ENCODE measurements around the gene ARL17B.
"Not testable (repeated sequence)": the region's sequence is repeated elsewhere in the genome, so short reads cannot be mapped to it uniquely, and the experiment has no call there.

Gene ARL17B

DNA sequence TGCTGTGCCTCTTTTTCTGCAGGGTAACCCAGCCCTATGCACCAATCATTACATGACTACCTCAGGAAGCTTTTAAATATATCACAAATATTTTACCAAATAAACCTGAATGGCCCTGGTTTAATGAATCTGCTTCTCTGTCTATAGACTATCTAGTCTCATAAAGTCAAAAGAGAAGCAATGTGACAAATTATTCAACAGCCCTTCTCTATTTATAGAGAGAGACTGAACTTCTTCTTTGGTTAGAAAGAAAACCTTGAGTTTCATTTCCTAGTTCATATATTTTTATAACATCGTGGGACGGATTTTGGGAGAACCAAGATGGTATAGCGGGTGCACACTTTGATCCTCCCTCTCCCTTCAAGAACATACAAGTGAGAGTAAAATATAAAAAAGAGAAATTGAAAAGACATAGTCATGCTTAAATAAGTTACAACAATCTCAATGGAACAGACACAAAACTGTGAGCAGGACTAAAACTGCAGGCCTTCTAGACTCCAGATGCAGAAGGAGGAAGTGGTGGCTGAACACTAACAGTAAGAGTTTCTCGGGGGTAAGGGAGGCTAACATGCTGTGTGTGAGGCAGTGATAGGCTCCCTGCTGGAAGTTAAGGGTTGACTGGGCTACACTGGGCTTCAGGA lies 70.5 kb downstream of the ARL17B start:
- not testable (repeated sequence) for DNase-seq (ENCODE audit: low read depth in 3 of 3)

DNA sequence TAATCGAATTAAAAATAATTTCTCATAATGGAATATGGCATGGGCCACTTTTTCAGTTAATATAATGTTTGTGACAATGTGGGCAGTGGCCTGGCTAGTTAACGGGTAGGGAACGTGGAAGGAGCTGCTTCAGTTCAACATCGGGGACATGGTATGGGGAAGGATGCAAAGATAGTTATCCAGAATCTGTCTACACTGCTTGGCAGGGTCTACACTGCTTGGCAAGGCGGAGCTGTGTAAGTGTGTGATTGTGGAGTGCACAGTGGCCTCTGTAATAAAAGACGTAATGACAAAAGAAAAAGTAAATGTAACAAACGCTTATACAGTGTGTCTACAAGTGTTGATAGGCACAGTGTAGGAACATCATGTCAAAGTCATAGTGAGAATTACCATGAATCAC lies 74.0 kb downstream of the ARL17B start:
- DNase-seq (ENCODE audit: low read depth in 3 of 3): not testable (repeated sequence)

DNA sequence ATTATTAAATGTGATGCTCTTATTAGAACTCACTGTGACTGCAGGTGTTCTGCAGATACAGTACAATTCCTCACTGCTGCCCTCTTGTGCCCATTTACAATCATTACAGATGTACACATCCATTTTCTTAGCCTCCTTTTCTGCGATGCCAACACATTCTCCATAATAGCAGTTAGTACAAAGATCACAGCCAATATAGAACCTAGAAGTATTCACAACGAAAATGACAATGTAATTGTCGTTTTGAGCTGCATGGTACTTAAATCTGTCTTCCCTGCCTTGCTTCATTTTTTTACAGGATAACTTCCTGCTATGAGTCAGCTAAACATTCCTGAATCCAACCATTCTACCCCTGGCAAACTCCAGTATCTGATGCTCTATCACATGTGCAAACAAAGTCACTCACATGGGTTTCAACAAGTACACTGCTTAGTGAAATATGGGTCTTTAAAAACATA lies 74.8 kb downstream of the ARL17B start:
- peak; percentile 32 to 72 (median 44) for DNase-seq (ENCODE audit: low read depth in 3 of 3)

DNA sequence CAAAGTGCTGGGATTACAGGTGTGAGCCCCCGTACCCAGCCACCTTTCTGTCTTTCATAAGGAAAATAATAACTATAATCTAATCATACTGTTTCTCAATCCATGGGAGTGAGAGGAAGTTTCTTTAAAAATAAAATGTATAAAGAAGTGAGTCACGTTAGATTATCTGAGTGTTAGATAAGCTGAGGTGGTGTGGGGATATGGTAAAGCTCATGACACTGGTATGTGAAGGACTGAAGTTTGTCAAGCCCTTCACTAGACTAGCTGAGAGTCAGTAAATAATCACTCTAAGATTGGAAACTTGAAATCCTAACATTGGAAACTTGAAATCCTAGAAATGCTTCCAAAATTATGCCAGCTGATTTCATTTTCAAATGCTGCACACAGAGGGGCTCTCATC lies 76.1 kb downstream of the ARL17B start:
- DNase-seq (ENCODE audit: low read depth in 3 of 3): not testable (repeated sequence)

DNA sequence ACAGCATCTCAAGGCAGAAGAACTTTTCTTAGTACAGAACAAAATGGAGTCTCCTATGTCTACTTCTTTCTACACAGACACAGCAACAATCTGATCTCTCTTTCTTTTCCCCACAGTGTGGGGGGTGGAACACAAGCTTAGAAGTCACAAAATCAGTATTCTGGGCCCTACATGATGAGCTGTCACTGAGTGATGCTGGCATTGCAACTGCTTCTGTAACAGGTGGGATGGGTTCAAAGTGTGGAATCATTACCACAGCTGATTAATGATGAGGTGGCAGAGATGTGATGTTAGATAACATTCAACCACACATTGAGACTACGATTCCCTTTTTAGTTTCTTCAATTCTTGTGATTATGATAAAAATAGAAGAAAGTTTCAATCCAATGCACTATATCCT lies 77.1 kb downstream of the ARL17B start:
- peak; percentile 45 to 60 (median 46) for DNase-seq (ENCODE audit: low read depth in 3 of 3)

DNA sequence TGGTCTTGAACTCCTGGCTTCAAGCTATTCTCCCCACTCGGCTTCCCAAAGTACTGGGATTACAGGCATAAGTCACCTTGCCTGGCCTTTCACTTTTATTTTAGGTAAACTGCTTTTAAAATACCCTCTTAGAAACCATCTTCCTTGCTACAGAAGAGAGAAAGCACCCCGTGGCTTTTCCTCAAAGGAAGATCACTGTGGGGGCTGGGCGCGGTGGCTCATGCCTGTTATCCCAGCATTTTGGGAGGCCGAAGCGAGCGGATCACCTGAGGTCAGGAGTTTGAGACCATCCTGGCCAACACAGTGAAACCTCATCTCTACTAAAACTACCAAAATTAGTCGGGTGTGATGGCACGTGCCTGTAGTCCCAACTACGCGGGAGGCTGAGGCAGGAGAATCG lies 78.9 kb downstream of the ARL17B start:
- not testable (repeated sequence) for DNase-seq (ENCODE audit: low read depth in 3 of 3)

DNA sequence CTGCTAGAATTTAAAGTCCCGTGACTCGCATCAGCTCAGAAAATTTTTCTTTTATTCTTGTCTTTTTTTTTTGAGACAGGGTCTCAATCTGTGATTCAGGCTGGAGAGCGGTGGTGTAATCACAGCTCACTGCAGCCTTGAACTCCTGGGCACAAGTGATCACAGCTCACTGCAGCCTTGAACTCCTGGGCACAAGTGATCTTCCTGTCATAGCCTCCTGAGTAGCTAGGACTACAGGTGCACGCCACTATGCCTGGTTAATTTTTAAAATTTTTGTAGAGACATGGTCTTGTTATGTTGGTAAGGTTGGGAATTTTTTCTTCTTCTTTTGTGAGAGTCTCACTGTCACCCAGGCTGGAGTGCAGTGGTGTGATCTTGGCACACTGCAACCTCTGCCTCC lies 80.2 kb downstream of the ARL17B start:
- not testable (repeated sequence) for DNase-seq (ENCODE audit: low read depth in 3 of 3)

DNA sequence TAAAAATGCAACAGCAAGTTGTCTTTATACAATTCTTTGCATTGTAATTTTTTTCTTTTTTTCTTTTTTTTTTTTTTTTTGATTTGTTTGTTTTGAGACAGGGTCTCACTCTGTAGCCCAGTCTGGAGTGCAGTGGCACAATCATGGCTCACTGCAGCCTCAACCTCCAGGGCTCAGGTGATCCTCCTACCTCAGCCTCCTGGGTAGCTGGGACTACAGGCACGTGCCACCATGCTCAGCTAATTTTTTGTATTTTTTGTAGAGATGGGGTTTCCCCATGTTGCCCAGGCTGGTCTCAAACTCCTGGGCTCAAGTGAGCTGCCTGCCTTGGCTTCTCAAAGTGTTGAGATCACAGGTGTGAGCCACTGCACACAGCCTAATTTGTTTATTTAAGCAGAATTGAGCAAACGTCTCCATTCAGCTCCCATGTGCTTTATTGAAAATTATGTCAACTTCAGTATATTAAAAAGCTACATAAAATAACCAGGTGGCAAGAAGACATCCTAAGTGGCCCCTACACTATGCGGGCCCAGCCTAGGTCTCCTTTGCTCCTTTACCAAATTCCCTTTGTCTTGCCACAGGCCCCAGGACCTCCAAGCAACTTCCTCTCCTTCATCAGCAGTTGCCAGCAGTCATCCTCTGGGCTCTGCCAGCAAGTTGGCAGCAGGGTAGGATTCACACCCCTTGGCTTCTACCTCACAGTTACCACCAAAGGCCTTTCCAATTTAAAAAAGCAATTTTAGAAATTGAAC lies 84.7 kb downstream of the ARL17B start:
- DNase-seq (ENCODE audit: low read depth in 3 of 3): not testable (repeated sequence)

DNA sequence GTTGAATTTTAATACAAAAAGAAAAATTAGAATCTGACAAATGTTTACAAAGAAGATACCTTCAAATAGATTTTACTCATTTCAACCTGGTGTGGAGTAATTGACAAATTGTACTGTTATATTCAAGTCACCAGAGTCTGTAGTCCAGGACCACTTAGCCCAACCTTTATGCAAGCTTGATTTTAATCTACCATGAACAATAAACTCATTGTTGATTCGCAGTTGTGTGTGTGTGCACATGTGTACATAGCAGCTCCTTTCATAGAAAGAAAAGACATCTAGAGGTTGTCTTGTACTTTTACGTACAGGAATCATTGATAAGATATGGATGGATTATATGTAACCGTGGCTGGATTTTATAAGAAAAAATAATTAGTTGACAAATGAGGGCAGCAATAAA lies 87.3 kb downstream of the ARL17B start:
- DNase-seq (ENCODE audit: low read depth in 3 of 3): no peak

DNA sequence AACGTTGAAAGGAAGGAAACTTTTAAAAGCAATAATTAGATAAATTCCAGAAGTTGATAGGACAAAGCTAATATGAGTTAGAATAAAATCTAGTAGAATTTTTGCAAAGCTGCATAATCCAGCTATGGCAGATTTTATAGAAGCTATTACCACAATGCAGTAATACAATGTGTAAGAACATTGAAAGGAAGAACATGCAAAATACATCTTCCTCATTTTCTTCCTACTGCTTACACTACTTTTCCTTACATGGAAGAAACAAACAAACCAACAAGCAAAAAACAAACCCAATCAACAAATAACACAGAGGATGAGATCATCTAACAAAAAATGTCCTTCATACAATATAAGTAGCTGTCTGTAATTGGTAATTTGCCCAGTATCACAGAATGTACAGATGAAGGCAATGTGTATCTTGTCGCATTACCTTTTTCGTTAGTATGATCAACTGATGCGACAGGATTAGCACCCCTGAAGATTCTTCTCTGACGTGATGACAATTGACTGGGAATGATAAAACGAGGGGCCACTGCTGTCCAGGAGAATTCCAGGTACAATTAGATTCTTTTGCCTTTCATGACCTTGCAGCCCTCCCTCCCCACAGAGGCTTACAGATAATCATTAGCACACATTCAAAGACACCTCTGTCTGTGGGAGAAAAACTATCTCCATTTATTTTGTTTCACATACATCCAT lies 87.9 kb downstream of the ARL17B start:
- DNase-seq (ENCODE audit: low read depth in 3 of 3): no peak

DNA sequence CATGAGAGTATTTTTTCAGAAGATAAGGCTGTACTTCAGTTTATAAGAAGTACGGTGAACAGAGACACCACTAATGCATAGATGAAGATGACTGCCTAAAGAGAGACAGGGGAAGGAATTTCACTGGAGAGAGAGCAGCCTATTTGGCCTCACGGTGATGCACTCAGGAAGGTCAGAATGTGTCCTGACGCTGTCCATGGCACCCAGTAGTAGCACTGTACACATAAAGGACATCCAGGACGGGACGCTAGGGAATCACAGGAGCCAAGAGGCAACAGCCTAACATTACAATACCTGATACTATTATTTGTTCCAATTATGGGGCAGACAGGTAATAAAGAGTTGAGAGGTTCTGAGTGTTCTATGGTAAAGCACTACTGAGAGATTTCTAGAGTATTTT lies 91.5 kb downstream of the ARL17B start:
- no peak for DNase-seq (ENCODE audit: low read depth in 3 of 3)

DNA sequence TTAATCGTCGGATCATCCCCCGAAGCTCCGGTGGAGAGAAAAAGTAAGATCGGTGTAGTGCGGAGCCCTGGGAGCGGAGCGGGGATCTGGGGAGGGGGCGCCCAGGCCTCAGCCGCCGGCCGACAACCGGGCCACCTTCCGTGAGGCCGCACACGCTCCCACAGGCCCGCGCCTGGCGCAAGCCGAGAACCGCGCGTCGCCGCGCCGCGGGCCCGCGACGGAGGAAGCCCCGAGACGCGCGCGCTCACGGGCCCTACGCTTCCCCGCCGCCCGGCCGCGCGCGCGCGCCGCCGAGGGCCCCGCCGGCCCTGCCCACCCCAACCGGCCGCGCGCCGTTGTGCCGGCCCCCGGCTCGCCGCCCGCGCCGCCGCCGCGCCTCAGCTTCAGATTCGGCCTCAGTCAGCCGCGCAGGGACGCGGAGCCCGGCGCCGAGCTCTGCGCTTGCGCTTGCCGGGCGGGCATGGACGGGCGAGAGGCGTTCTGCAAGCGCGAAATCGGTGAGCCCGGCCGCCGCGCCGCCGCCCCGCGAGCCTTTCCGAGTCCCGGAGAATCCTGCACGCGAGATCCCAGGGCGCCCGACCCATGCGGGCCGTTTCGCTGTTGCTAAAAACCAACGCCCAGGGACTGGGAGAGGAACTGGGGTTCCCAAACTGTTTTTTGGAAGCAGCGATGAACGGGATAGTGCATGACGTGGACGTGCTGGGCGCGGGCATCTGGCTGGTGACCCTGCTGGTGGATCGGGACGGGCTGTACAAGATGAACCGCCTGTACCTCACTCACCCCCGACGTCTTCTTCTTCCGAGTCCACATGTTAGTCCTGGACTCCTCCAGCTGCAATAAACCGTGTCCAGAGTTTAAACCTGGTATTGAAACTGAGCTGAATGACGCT lies 94.7 kb downstream of the ARL17B start:
- DNase-seq (ENCODE audit: low read depth in 3 of 3): peak; percentile 68 to 87 (median 76)

DNA sequence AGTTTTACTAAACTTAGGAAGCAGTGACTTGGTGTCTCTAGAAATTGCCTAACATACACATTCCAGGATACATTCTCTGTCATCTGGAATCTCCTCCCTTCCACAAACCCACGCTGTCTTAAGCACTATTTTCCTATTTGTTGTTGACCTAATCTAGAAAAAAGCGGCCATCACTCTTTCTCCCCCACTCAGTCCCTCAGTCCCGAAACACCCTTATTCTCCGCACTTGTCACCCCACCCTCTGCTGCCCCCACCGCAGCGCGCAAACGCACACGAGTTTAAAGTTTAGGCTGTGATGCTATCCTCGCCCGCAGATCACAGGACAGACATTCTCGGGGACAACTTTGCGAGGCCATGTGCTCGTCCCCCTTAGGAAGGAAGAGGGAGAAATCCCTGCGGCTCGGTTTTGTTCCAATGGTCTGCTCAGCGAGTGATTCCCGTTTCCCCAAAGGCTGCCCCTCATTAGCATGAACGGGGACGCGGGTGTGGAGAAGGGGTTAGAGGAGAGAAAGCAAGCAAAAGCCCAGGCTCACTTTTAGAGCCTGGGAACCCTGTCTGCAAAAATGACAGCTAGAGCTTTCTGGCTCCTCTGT lies 95.4 kb downstream of the ARL17B start:
- not testable (repeated sequence) for DNase-seq (ENCODE audit: low read depth in 3 of 3)

DNA sequence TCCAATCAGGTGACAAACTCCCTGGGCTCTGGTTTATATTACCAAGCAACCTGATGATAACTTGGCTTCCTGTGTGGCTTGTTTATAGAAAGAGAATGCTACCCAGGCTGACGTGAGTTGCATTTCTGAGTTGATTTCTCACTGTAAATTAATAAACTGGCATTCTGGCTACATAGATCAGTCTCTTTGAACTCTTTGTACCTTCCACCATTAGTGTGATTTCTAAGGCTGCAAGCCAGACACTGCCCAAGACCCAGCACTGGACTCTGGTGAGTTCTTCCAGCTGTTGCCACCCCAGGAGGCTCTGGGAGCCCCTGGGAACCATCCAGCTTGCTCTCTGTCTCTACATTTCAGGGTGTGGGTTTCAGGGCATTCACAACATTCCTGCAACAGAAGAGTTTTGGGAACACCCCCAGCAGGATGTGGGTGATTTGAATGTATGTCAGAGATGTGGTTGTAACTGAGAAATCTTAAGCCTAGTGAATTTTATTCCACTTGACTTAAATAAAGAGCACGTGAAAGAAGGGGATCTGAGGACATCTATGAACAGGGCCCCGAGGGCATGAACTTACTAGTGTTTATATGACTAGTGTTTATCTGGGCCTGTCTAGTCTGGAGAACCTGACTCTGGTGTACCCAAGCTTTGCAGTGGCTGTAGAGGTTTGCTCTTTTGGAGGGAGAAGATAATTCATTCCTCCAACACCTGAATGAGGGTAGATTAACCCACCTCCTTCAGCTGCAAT lies 96.9 kb downstream of the ARL17B start:
- DNase-seq (ENCODE audit: low read depth in 3 of 3): no peak

DNA sequence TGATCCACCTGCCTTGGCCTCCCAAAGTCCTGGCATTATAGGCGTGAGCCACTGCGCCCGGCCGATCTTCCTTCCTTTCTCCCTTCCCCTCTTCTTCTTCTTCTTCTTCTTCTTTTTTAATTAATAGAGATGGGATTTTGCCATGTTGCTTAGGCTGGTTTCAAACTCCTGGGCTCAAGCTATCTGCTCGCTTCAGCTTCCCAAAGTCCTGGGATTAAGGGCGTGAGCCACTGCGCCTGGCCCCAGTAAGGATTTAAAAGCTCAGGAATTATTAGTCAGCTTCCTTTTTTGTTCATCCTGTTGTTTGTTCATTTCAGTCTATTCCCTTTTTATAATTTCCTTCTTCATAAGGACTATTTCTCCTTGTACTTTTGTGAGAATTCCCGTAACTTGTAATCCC lies 99.3 kb downstream of the ARL17B start:
- DNase-seq (ENCODE audit: low read depth in 3 of 3): no peak

DNA sequence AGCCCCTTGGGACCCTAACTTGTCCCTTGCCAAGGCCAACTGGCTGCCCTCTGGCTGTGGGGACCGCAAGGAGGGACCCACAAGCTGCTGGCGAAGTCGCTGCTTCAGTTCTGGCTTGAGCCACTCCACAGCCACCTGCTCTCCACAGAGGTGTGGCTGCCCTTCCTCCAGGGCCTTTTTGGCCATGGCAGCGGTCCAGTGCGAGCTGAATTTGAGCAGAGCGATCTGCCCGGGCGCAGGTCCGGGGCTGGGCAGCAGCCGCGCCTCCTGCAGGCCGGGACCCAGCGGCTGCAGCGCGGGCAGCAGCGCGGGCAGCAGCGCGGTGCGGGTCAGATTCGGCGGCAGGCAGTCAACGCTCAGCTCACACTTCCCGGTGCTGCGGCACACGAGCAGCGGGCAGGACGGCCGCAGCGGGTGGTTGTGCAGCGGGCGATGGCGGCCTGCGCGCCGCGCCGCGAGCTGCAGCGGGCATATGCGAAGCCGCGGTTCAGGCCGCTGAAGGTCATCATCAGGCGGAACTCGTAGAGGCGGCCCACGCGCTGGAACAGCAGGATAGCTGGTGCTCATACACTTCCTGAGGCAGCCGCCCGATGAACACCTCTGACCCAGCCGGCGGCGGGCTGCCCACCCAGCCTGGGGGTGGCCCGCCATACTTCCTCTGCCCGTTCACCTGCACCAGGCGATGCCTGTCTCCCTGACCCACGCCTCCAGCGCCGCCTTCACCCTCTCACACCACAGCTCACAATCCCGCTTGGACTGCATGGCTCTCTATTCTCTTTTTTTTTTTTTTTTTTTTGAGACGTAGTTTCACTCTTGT lies 101.5 kb downstream of the ARL17B start:
- DNase-seq (ENCODE audit: low read depth in 3 of 3): not testable (repeated sequence)

DNA sequence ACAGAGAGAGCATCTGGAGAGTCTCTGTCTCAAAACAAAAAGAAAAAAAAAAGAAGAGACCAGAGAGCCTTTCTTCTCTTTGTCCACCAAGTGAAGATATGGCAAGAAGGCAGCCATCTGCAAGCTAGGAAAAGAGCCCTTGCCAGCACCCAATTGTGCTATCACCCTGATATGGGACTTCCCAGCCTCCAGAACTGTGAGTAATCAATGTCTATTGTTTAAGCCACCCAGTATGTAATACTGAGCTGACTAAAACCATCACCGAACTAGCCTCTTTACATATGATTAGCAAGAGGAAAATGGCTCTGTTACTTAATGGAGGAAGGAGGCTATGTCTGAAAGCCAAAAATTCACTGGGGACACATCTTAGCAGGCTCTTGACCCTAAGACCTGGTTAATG lies 105.2 kb downstream of the ARL17B start:
- DNase-seq (ENCODE audit: low read depth in 3 of 3): not testable (repeated sequence)

DNA sequence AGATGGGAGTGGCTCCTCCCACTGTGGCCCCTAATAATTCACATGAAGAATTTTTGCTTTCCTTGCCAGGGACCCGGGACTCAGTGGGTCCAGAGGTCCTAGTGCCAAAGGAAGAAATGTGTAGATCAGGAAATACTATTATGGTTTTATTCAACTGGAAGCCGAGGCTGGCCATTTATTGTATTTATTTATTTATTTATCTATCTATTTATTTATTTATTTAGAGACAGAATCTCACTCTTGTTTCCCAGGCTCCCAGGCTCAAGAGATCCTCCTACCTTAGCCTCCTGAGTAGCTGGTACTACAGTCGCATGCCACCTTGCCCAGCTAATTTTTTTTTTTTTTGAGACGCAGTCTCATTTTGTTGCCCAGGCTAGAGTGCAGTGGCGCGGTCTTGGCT lies 107.4 kb downstream of the ARL17B start:
- DNase-seq (ENCODE audit: low read depth in 3 of 3): not testable (repeated sequence)

DNA sequence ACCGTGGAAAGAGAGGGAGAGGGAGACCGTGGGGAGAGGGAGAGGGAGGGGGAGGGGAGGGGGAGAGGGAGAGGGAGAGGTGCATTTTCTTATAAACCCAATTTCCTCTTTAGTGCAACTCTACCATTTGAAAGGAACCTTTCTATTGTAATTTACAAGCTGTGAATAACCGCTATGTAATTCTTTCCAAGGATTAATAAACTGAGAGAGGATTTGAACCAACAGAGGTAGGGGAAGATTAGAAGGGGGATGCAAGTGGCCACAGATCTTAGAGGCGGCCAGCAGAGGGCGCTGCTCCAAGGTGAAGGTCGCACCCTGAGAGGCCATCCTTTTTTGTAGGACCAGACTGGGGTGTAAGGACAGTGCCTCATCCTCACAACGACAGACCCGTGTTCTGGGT lies 107.8 kb downstream of the ARL17B start:
- DNase-seq (ENCODE audit: low read depth in 3 of 3): peak; percentile 59 to 78 (median 66)

DNA sequence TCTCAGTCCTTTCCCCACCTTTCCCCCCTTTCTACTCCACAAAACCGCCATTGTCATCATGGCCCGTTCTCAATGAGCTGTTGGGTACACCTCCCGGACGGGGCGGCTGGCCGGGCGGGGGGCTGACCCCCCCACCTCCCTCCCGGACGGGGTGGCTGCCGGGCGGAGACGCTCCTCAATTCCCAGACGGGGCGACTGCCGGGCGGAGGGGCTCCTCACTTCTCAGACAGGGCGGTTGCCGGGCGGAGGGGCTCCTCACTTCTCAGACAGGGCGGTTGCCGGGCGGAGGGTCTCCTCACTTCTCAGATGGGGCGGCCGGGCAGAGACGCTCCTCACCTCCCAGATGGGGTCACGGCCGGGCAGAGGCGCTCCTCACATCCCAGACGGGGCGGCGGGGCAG lies 108.8 kb downstream of the ARL17B start:
- not testable (repeated sequence) for DNase-seq (ENCODE audit: low read depth in 3 of 3)
